ENCODE results near the gene FBLN2.
A peak's percentile ranks its signal among the peaks of the same experiment; 100 is the strongest.

FBLN2 gene

DNA sequence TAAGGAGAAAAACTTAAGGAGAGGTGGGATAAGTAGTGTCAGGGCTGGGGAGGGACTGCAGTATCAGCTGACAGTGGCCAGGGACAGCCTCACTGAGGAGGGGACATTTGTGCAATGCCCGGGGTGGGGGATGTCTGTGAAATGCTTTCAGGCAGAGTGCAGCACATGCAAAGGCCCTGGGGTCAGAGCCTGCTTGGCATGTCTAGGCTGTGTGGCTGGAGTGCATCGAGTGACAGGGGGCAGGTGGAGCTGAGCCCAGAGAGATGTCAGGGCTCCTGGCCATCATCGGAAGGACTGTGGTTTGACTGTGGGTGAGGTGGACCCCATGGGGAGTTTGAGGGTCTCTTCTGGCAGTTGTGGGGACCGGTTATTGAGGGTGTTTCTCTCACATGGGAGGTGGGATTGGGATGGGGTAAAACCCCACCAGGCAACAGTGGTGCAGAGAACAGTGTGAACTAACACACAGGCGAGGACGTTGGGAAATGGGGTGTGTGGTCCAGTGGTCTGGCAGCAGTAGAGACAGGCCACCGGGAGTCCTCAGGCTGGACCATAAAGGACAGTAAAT, 61.2 kb downstream of the FBLN2 start:
- DNase-seq = no peak

DNA sequence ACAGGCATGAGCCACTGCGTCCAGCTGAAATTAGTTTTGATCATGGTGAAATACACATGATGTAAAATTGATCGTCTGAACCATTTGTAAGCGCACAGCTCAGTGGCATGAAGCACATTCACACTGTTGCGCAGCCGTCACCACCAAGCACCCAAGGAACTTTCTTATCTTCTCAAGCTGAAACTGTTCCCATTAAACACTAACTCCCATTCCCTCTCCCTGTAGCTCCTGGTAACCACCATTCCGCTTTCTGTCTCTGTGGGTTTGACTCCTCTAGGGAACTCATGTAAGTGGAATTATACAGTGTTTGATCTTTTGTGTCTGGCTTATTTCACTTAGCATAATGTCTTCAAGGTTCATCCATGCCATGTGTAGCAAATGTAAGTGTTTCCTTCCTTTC, 62.3 kb downstream of the FBLN2 start:
- no peak for DNase-seq

DNA sequence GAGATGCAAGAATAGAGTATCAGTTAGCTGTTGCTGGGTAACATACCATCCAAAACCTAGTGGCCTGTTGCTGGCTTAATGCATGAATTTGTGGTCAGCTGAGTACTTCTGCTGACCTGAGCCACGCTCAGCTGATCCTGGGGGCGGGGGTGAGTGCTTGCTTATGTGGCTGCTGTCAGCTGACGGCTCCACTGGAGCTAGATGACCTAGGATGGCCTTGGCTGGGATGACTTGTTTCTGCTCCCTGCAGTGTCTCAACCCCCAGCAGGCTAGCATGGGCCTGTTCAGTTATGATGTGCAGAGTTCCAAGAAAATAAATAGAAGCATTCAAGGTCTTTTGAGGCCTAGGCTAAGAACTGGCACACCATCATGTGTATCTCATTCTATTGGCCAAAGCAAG, 63.9 kb downstream of the FBLN2 start:
- no peak for DNase-seq

DNA sequence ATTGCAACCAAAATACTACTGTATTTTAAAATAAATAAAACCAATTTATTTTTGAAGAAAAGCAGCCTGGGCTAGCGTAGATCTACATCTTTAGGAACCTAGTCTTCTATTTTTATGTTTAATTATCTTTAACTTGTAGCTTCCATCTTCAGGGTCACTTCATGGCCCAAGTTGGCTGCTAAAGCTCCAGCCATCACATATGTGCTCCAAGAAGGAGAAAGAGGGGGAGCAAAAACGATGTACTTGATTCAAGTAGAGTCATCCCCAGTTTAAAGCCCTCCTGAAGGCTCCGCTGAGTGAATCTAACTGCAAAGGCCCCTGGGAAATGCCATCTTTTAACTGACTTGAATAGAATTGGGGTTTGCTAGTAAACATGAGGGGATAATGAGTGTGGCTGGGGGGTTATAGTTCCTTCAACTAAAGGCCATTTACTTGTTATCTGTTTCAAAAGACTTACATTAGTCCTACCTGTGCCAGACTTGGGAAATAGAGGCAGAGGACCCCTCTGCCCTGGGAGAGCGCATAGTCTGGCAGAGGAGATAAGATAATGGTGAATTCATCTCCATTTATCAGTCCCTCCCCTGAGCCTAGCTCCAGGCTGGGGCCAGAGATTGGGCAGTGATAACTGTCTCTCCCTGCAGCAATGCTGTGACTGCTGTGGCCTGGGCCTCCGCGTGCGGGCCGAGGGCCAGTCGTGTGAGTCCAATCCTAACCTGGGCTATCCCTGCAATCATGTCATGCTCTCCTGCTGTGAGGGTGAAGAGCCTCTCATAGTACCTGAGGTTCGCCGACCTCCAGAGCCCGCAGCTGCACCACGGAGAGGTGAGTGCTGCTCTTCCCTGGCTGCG, 64.6 kb downstream of the FBLN2 start:
- no peak for DNase-seq

- no peak for DNase-seq
Observed at GRCh38 chr3:13614607-13615006, 65.7 kb downstream of the FBLN2 start.

- DNase-seq = no peak
Observed at GRCh38 chr3:13615019-13615528, 66.1 kb downstream of the FBLN2 start.

- no peak for DNase-seq
Observed at GRCh38 chr3:13616359-13616758, 67.4 kb downstream of the FBLN2 start.

DNA sequence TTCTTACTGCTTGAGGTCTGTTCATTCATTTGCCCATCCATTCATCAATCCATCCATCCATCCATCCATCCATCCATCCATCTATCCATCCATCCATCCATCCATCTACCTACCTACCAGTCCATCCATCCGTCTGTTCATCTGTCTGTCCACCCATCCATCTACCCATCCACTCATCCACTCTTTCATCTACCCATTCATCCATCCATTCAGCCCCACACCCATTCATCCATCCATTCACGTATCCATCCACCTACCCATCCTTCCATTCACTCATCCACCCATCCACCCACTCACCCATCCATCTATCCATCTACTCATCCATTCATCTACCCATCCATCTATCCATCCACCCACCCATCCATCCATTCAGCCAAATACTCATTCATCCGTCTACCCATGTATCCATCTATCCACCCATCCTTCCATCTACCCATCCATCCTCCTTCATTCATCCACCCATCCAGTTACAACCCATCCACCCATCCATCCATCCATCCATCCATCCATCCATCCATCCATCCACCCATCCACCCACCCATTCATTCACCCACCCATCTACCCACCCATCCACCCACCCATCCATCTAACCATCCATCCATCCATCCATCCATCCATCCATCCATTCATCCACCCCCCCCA, 68.3 kb downstream of the FBLN2 start:
- no peak for DNase-seq

DNA sequence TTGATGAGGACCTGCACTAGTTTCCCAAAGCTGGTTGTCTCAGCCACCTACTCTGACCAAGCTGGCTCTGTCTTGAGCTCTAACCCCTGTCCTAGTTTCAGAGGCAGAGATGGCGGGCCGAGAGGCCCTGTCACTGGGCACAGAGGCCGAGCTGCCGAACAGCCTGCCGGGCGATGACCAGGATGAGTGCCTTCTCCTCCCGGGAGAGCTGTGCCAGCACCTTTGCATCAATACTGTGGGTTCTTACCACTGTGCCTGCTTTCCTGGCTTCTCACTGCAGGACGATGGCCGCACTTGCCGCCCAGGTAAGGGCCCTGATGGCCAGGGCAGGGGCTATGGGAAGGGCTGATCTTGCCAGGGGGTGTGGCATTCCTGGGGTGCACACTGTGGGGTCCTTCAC, 69.1 kb downstream of the FBLN2 start:
- no peak for DNase-seq

DNA sequence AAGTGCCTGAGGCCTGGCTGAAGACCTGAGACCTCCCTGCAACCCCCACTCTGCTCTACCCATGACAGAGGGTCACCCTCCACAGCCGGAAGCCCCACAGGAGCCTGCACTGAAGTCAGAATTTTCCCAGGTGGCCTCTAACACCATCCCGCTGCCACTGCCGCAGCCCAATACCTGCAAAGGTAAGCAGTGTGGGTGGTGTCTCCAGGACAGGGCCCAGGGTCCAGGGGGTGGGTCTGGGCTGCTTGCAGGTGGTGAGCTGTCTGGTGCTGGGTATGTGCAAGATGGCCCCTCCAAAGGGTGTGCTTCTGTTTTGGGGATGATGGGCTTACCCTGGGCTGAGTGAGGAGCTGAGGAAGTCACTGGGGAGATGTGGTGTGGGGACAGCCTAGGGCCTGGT, 69.9 kb downstream of the FBLN2 start:
- DNase-seq = no peak

- no peak for DNase-seq
Observed at GRCh38 chr3:13619661-13620230, 70.8 kb downstream of the FBLN2 start.

DNA sequence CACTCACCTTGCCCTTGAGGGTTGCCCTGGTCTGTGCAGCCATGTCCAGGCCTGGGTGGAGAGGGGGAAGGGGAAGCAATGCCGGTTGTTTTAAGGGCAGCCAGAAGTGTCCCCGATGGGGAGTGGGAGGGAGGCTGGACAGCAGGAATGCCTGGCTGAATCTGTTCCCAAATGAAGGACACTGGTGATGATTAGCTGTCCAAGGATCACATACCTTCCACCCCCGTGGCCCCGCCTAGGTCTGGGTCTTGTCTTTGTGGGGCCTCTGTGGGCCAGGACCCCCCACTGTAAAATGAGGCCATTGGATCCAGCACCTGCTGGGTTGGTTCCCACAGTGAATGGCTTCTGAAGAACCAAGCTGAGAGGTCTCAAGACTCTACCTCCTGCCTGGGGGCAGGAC, 71.4 kb downstream of the FBLN2 start:
- DNase-seq = no peak

DNA sequence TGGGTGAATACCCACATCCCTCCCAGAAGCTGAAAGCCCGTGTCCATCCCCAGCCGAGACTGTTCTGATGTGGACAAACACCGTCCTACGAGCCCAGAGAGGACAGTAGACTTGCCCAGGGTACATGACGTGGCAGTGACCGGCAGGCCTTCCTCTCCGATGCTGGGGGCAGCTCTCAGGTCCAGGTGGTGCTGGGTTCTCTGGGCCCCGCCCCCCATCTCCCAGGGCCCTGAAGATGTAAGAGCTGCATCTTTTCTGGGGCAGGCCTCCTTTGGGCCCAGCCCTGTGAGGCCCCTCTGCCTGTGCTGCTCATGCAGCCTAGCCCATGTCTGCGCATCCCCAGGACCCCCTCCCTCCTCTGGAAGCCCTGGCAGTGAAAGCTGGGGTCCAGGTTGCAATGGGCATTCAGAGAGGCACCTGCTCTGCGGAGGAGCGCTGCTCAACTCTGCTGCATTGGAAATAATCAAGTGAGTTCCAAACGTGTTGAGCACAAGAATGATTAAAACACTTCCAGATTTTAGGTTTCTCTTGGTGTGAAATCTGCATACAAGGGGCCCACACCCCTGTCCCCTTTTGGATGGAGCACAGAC, 71.9 kb downstream of the FBLN2 start:
- no peak for DNase-seq

GRCh38 chr3:13621381-13622221, 72.7 kb downstream of the FBLN2 start:
- no peak for DNase-seq

DNA sequence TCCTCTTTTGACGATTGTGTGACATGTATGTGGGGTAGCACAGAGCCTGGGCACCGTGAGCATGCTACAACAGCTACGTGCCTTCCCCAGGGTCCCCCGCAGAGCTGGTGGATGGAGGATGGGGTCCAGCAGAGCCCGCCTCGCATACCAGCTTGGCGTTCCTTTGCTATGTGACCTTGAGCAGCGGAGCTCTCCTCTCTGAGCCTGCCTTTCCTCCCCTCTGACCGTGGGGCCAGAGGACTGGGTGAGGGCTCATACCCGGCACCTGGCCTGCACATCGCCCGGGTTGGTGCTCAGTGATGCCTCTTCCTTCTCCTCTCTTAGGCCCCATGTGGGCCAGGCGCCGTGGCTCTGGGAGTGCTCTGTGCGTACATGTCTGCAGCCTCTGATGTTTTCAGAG, 73.4 kb downstream of the FBLN2 start:
- DNase-seq = no peak

DNA sequence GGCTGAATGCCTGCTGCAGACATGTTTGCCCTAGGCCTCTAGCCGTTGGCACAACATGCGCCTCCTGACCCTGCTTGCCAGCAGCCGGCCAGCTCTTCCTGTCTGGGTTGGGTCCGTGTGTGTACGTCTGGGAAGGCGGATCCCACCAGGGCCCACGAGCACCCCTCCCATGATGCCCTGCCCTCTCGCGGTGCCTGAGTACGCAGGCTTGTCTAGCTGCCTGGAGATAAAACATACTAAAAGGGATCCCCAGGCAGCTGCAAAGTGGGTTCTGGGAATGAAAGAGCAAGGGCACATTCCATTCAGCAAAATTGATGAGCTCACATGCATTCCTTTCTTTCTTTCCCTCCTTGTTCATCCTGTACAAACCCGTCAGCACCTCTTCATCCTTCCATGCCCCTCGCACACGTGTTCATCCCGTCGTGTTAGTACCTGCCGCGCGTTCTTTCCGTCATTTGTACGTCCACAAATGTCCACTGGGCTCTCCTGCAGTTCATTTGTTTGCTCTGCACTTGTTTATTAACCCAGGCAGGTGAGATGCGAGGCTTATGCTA, 74.3 kb downstream of the FBLN2 start:
- peak; percentile 45 for DNase-seq

DNA sequence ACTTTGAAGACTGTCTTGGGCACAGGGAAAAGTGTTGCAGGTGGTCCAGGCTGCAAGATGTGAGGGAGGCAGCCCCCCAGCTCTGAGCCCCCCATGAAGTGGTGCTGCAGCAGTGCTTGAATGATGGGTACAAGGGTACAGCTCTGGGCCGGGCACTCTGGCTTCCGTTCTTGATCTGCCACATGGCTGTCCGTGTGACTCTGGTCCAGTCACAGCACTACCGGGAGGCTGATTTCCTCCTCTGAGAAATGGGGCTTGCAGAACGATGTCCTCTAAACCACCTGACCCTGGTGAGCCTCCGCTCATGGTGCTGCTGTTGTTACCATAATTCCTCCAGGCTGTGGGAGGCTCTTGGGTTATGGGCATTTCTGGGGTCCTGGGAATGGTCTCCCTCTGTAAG, 75.1 kb downstream of the FBLN2 start:
- DNase-seq = no peak

GRCh38 chr3:13624671-13625125, 75.8 kb downstream of the FBLN2 start:
- DNase-seq = no peak

GRCh38 chr3:13626396-13626795, 77.5 kb downstream of the FBLN2 start:
- no peak for DNase-seq

DNA sequence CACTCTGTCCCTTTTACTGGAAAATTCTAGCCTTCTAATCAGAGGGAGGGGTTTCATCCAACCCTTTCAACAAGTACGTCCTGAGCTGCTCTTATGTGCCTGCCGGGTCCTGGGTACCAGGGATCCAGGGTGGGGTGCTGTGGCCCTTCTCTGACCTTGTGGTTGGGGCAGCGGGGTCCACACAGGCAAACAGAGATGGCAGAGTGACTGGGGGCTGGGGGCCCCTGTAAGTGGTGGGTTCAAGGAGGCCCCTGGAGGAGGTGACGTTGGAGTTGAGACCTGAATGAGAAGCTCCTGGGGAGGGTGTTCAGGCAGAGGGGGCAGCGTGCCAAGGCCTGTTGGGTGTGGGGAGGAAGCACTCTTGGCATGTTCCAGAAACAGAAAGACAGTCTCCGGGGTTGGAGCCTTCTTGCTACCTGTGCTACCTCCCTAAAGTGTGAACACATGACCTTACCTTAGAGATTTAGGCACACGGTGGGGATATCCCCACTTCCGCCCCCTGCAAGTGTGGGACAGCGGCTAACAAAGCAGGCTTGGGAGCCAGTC, 78.1 kb downstream of the FBLN2 start:
- no peak for DNase-seq

GRCh38 chr3:13627681-13628080, 78.8 kb downstream of the FBLN2 start:
- no peak for DNase-seq

DNA sequence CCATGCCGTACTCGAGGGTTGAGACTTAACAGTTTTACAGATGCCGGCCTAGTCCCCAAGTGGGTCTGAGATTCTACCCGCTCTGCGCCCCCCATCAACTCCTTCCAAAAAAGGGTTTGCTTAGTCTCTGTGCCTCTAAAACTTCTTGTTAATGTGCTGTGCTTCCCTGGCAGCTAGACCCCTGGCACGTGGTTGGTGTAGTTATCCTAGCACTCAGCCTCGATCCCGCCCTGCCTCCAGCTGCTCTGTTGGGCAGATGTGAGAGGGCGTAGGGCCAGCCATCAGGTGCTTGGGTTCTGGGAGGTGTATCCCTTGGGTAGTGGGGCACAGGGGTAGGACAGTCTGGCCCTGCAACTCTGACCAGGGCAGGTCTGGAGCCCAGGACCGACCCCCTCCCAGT, 79.5 kb downstream of the FBLN2 start:
- DNase-seq = no peak
